Fibroblast of lung (primary cell): Measurements from ENCODE around the gene ARSD. TPM values are rescaled to one million over a fixed set of nuclear protein-coding genes. Genes with fewer than 3 reads are reported as not detected.
"Not testable (repeated sequence)": the region's sequence is repeated elsewhere in the genome, so short reads cannot be mapped to it uniquely, and the experiment has no call there.

Experiments
- DNase-seq, 2 donors: peaks; one replicate each; pipeline versions ENCODE4 v3.0.0 to v3.0.0-alpha.2; 2010; ENCODE audit warnings: low read depth in 2 of 2
- H2AFZ ChIP-seq: 2 replicates; pipeline ENCODE4 v1.5.1; 2012; ENCODE audit warnings: low read length, control low read depth, inconsistent platforms
- H3K27ac ChIP-seq: 2 replicates; pipeline ENCODE4 v1.5.1; 2011; ENCODE audit warnings: low read length, control low read depth; ENCODE audit not compliant: insufficient read depth
- H3K27me3 ChIP-seq: 2 replicates; pipeline ENCODE4 v1.5.1; 2011; ENCODE audit warnings: mild to moderate bottlenecking, low read length; ENCODE audit not compliant: control insufficient read depth, insufficient read depth
- H3K36me3 ChIP-seq: 2 replicates; pipeline ENCODE4 v1.5.1; 2011; ENCODE audit warnings: low read length; ENCODE audit not compliant: control insufficient read depth, insufficient read depth
- H3K4me1 ChIP-seq: 2 replicates; pipeline ENCODE4 v1.5.1; 2011; ENCODE audit warnings: low read length; ENCODE audit not compliant: control insufficient read depth, insufficient read depth; ENCODE audit errors: extremely low read depth
- H3K4me2 ChIP-seq: 2 replicates; pipeline ENCODE4 v1.5.1; 2011; ENCODE audit warnings: low read length, control low read depth; ENCODE audit not compliant: insufficient read depth; ENCODE audit errors: extremely low read depth
- H3K4me3 ChIP-seq, 4 experiments: fragments of 200-600 bp in 1 of 4; sonication (generic) in 1 of 4; replicated peaks in 1 of 4; 2 replicates each; pipeline ENCODE4 v1.5.1; 2011 to 2016; ENCODE audit warnings: low read length in 4 of 4, low read depth in 3 of 4, mild to moderate bottlenecking in 3 of 4, control low read depth in 2 of 4, inconsistent platforms in 1 of 4, mixed read lengths in 1 of 4; ENCODE audit not compliant: insufficient read depth in 1 of 4; ENCODE audit errors: control extremely low read depth in 1 of 4
- H3K79me2 ChIP-seq: 2 replicates; pipeline ENCODE4 v1.5.1; 2012; ENCODE audit warnings: mild to moderate bottlenecking, low read length, inconsistent platforms; ENCODE audit not compliant: control insufficient read depth, insufficient read depth
- H3K9ac ChIP-seq: 2 replicates; pipeline ENCODE4 v1.5.1; 2011; ENCODE audit warnings: mild to moderate bottlenecking, low read length, control low read depth; ENCODE audit not compliant: insufficient read depth
- H3K9me3 ChIP-seq: 2 replicates; pipeline ENCODE4 v1.5.1; 2012; ENCODE audit warnings: low read depth, low read length; ENCODE audit not compliant: control insufficient read depth, insufficient read depth
- H4K20me1 ChIP-seq: 2 replicates; pipeline ENCODE4 v1.5.1; 2011; ENCODE audit warnings: low read length; ENCODE audit not compliant: control insufficient read depth, insufficient read depth; ENCODE audit errors: extremely low read depth
- CTCF ChIP-seq, 2 donors: IDR thresholded peaks in 1 of 2; conservative IDR thresholded peaks in 1 of 2; 1 replicate in 1 of 2; 2 replicates in 1 of 2; pipeline ENCODE4 v1.5.1; 2011 to 2012; ENCODE audit warnings: low read length in 2 of 2, control low read depth in 1 of 2, inconsistent platforms in 1 of 2, low read depth in 1 of 2, mild to moderate bottlenecking in 1 of 2
- EZH2 ChIP-seq: IDR thresholded peaks from 2 replicates; pipeline ENCODE4 v1.5.1; 2012; ENCODE audit warnings: low read length, control low read depth, mild to moderate bottlenecking; ENCODE audit errors: missing control alignments
- polyA plus RNA-seq, 2 donors: library from polyadenylated mRNA; depleted of rRNA in 1 of 2; stranded (reverse) in 1 of 2; unstranded in 1 of 2; fragments of >200 nt; gene quantifications; 2 replicates each; pipeline ENCODE4 v1.2.1, GENCODE V29; 2011 to 2012; ENCODE audit warnings: missing spikeins in 1 of 2
- total RNA-seq: library from RNA; depleted of rRNA; stranded (reverse); fragments of >200 nt; gene quantifications from 2 replicates; pipeline ENCODE4 v1.2.1, GENCODE V29; 2014

ARSD gene
- total and polyA plus RNA-seq, 2 donors (not counting 1 experiment from before 2014, with no cell fraction given) = 7.5 to 30.7 TPM

- no peak overlapping the region for H3K9ac ChIP-seq
- H3K27ac ChIP-seq = no peak overlapping the region
- no peaks in the 10 kb centered on the region for H3K27me3 ChIP-seq
- TF ChIP-seq EZH2 = no peak
- no peak for TF ChIP-seq CTCF (conservative IDR thresholded peaks at IDR 0.05 in 1 of 2, IDR thresholded peaks at IDR 0.05 in 1 of 2; ENCODE audit: low read depth in 1 of 2, low read length in 2 of 2)
- H3K4me2 ChIP-seq = no peak overlapping the region
- no peaks in the 10 kb centered on the region for H4K20me1 ChIP-seq
- no peaks in the 10 kb centered on the region for H3K9me3 ChIP-seq
- H3K79me2 ChIP-seq = no peaks in the 10 kb centered on the region
- H3K4me3 ChIP-seq = no peak overlapping the region
- H3K4me1 ChIP-seq = no peaks in the 10 kb centered on the region
- no peak overlapping the region for H2AFZ ChIP-seq
- no peaks in the 10 kb centered on the region for H3K36me3 ChIP-seq
- no peak for DNase-seq
Observed at GRCh38 chrX:2967584-2967983, 38.4 kb upstream of the ARSD start.

- Histone ChIP-seq H3K36me3 (no peaks in the 10 kb centered on the region), H3K4me1 (no peaks in the 10 kb centered on the region), H3K4me3 (no peak overlapping the region), H2AFZ (no peak overlapping the region), H3K9me3 (no peaks in the 10 kb centered on the region), H3K4me2 (no peak overlapping the region), H3K27ac (no peak overlapping the region), H3K9ac (no peak overlapping the region), H4K20me1 (no peaks in the 10 kb centered on the region), H3K27me3 (no peaks in the 10 kb centered on the region), H3K79me2 (no peaks in the 10 kb centered on the region)
- DNase-seq = no peak
- TF ChIP-seq EZH2 = no peak
Observed at GRCh38 chrX:2967012-2967411, 37.9 kb upstream of the ARSD start.

DNA sequence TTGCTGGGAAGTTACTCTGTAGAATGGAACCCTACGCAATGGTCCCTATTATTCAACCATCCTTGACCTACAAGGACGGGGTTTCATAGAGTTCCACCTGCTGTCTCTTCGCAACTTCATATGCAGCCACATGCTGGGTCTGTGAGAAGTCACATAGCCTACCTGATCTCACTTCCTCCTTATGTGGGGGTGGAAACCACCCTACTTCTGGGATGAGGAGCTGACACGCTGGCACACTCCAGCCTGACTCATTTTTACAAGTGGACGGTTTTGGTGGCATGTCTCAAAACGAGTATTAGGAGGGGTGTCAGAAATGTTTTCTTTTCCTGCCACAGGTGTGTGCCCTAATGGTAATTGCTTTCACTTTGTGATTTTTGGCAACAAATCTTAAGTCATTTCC, 36.8 kb upstream of the ARSD start:
- H2AFZ ChIP-seq = no peak overlapping the region
- H3K4me2 ChIP-seq = no peak overlapping the region
- no peaks in the 10 kb centered on the region for H4K20me1 ChIP-seq

DNA sequence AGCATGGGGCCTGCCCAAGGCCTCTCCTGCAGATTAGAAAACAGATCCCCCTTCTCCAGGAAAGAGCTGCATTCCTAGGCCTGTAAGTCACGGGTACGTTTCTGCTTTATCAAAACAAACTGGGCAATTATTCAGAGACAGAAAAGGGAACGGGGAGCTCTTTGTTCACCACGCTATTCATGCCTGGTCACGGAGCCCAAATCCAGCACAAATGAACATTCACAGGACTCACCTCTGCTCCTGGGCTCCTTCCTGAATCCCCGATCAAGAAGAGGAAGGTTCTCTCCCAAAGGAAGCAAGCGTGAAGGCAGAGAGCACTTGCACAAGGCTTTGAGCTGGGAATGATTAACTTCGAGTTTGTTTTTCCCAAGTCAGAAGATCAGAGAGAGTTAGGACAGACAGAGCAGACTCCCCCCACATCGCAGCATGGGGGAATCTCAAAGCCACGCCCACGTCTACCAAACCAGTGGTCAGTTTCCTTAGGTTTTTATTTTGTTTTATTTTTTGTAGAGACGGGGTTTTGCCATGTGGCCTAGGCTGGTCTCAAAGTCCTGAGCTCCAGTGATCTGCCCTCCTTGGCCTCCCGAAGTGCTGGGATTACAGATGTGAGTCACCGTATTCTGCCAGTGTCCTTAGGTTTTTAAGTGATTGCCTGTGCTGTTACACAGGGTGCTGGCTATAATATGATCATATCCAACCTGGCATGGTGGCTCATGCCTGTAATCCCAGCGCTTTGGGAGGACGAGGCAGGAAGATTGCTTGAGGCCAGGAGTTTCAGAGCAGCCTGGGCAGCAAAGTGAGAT, 35.1 kb upstream of the ARSD start:
- not testable (repeated sequence) for H3K4me2 ChIP-seq

More for the DNA sequence above, 36.8 kb upstream of the ARSD start:
- no peaks in the 10 kb centered on the region for H3K27me3 ChIP-seq
- H3K9ac ChIP-seq = no peak overlapping the region
- H3K36me3 ChIP-seq = no peaks in the 10 kb centered on the region
- no peak for DNase-seq
- H3K4me3 ChIP-seq = no peak overlapping the region
- no peaks in the 10 kb centered on the region for H3K9me3 ChIP-seq
- H3K27ac ChIP-seq = no peak overlapping the region
- H3K4me1 ChIP-seq = no peaks in the 10 kb centered on the region
- TF ChIP-seq EZH2 (no peak), CTCF (conservative IDR thresholded peaks at IDR 0.05 in 1 of 2, IDR thresholded peaks at IDR 0.05 in 1 of 2; ENCODE audit: low read depth in 1 of 2, low read length in 2 of 2) (no peak)
- H3K79me2 ChIP-seq = no peaks in the 10 kb centered on the region

GRCh38 chrX:2963449-2963848, 34.3 kb upstream of the ARSD start:
- H3K4me1 ChIP-seq, H3K27me3 ChIP-seq, H3K36me3 ChIP-seq, H4K20me1 ChIP-seq, DNase-seq, H3K79me2 ChIP-seq, H3K4me2 ChIP-seq, H3K4me3 ChIP-seq, H3K9me3 ChIP-seq, H3K9ac ChIP-seq, H2AFZ ChIP-seq, H3K27ac ChIP-seq: not testable (repeated sequence)

More for the DNA sequence above, 35.1 kb upstream of the ARSD start:
- peak overlapping the region; percentile 39 for H3K27ac ChIP-seq
- not testable (repeated sequence) for H3K4me1 ChIP-seq, H3K9me3 ChIP-seq, H3K9ac ChIP-seq, H3K36me3 ChIP-seq, H3K79me2 ChIP-seq, H4K20me1 ChIP-seq, H3K27me3 ChIP-seq, H3K4me3 ChIP-seq
- H2AFZ ChIP-seq = peak overlapping the region; percentile 41
- peak; percentile 32 to 68 for DNase-seq
